ENCODE data around the gene PAPPA.

The PAPPA gene

GRCh38 chr9:116233160-116233530, 79.6 kb downstream of the PAPPA start:
- DNase-seq, result no peak

- DNase-seq, result no peak
Measured at GRCh38 chr9:116234081-116234480, 80.5 kb downstream of the PAPPA start.

GRCh38 chr9:116236979-116237378, 83.4 kb downstream of the PAPPA start:
- no peak for DNase-seq

GRCh38 chr9:116237456-116237855, 83.9 kb downstream of the PAPPA start:
- no peak for DNase-seq

- DNase-seq, result no peak
Measured at GRCh38 chr9:116238225-116238624, 84.6 kb downstream of the PAPPA start.

GRCh38 chr9:116238776-116239340, 85.3 kb downstream of the PAPPA start:
- DNase-seq, result no peak

GRCh38 chr9:116243708-116244107, 90.1 kb downstream of the PAPPA start:
- DNase-seq, result no peak

- DNase-seq, result no peak
Measured at GRCh38 chr9:116247284-116247683, 93.7 kb downstream of the PAPPA start.

GRCh38 chr9:116247791-116248374, 94.3 kb downstream of the PAPPA start:
- no peak for DNase-seq

- no peak for DNase-seq
Measured at GRCh38 chr9:116250891-116251290, 97.3 kb downstream of the PAPPA start.

- DNase-seq, result no peak
Measured at GRCh38 chr9:116251366-116251765, 97.8 kb downstream of the PAPPA start.

- no peak for DNase-seq
Measured at GRCh38 chr9:116260531-116260930, 106.9 kb downstream of the PAPPA start.

GRCh38 chr9:116262448-116262847, 108.9 kb downstream of the PAPPA start:
- no peak for DNase-seq

GRCh38 chr9:116264361-116264760, 110.8 kb downstream of the PAPPA start:
- DNase-seq, result no peak

- no peak for DNase-seq
Measured at GRCh38 chr9:116267021-116267420, 113.4 kb downstream of the PAPPA start.

- no peak for DNase-seq
Measured at GRCh38 chr9:116269250-116269649, 115.7 kb downstream of the PAPPA start.

GRCh38 chr9:116270546-116270945, 117.0 kb downstream of the PAPPA start:
- DNase-seq, result no peak

GRCh38 chr9:116271340-116271739, 117.7 kb downstream of the PAPPA start:
- no peak for DNase-seq

- no peak for DNase-seq
Measured at GRCh38 chr9:116271991-116272390, 118.4 kb downstream of the PAPPA start.

GRCh38 chr9:116274293-116274692, 120.7 kb downstream of the PAPPA start:
- DNase-seq, result no peak

GRCh38 chr9:116275418-116276195, 122.0 kb downstream of the PAPPA start:
- DNase-seq, result no peak

- DNase-seq, result no peak
Measured at GRCh38 chr9:116276196-116276493, 122.6 kb downstream of the PAPPA start.

GRCh38 chr9:116276651-116277121, 123.1 kb downstream of the PAPPA start:
- DNase-seq, result no peak

GRCh38 chr9:116278326-116278725, 124.7 kb downstream of the PAPPA start:
- DNase-seq, result no peak

GRCh38 chr9:116279230-116279629, 125.6 kb downstream of the PAPPA start:
- DNase-seq, result no peak

Measured in NK-92 treated with Interleukin-12 subunit alpha and Interleukin-12 subunit beta, amount 100 ng/mL, for 24 hours (cell line).